SW 1271 (cell line): ENCODE data around the gene ACD.
"Not testable (repeated sequence)": the region's sequence is repeated elsewhere in the genome, so short reads cannot be mapped to it uniquely, and the experiment has no call there.

Experiments used
- DNase-seq, 2 experiments: peaks; one replicate each; lab custom pipeline; 2025; lab: John Stamatoyannopoulos, UW

The ACD gene

GRCh38 chr16:67659675-67660563 lies at the start of gene ACD:
ACD (minus strand) TSS chr16:67660260; CDS start chr16:67660220, 40 bp downstream.
- DNase-seq: peak; percentile 75 to 79

GRCh38 chr16:67709050-67709449 lies 49.0 kb upstream of the ACD start:
- DNase-seq: no peak

GRCh38 chr16:67708368-67708771 lies 48.3 kb upstream of the ACD start:
- no peak for DNase-seq

GRCh38 chr16:67707790-67708189 lies 47.7 kb upstream of the ACD start:
- no peak for DNase-seq

- no peak for DNase-seq
Observed at GRCh38 chr16:67707210-67707609, 47.1 kb upstream of the ACD start.

GRCh38 chr16:67704110-67704509 lies 44.0 kb upstream of the ACD start:
- DNase-seq: no peak

- DNase-seq: no peak
Observed at GRCh38 chr16:67703626-67704025, 43.6 kb upstream of the ACD start.

- no peak for DNase-seq
Observed at GRCh38 chr16:67702130-67702529, 42.1 kb upstream of the ACD start.

- DNase-seq: no peak
Observed at GRCh38 chr16:67701420-67701819, 41.4 kb upstream of the ACD start.

- DNase-seq: no peak
Observed at GRCh38 chr16:67699265-67699664, 39.2 kb upstream of the ACD start.

- DNase-seq: no peak
Observed at GRCh38 chr16:67697422-67698185, 37.5 kb upstream of the ACD start.

GRCh38 chr16:67694611-67695010 lies 34.6 kb upstream of the ACD start:
- DNase-seq: no peak

- DNase-seq: not testable (repeated sequence)
Observed at GRCh38 chr16:67693517-67694285, 33.6 kb upstream of the ACD start.

GRCh38 chr16:67685388-67686112 lies 25.5 kb upstream of the ACD start:
- no peak for DNase-seq

- no peak for DNase-seq
Observed at GRCh38 chr16:67683767-67684166, 23.7 kb upstream of the ACD start.

GRCh38 chr16:67679935-67680897 lies 20.2 kb upstream of the ACD start:
- no peak for DNase-seq

- no peak for DNase-seq
Observed at GRCh38 chr16:67678354-67679023, 18.4 kb upstream of the ACD start.

GRCh38 chr16:67677712-67678111 lies 17.7 kb upstream of the ACD start:
- no peak for DNase-seq

GRCh38 chr16:67676939-67677338 lies 16.9 kb upstream of the ACD start:
- DNase-seq: no peak

- no peak for DNase-seq
Observed at GRCh38 chr16:67676516-67676915, 16.5 kb upstream of the ACD start.
